Kidney (tissue), 14 donors: Measurements from ENCODE around the gene MLST8. TPM values are rescaled to one million over a fixed set of nuclear protein-coding genes. Genes with fewer than 3 reads are reported as not detected.

Experiments used
- DNase-seq, 5 donors: peaks; one replicate each; pipeline ENCODE4 v3.0.0-alpha.2; 2013 to 2020
- FAIRE-seq: peaks from 2 replicates; lab custom pipeline; 2012; peaks lifted over from hg19 to GRCh38; lab: Jason Lieb, UNC
- H3K27ac ChIP-seq, 2 donors: one replicate each; pipeline ENCODE4 v1.7.0; 2013; ENCODE audit warnings: low read depth in 2 of 2, low read length in 2 of 2, inconsistent platforms in 1 of 2
- H3K27me3 ChIP-seq: one replicate; pipeline ENCODE4 v1.7.1; 2013; ENCODE audit warnings: low read length, inconsistent platforms; ENCODE audit not compliant: control insufficient read depth, insufficient read depth
- H3K36me3 ChIP-seq, 3 donors: one replicate each; pipeline versions ENCODE4 v1.7.0 to v1.7.1; 2013; ENCODE audit warnings: low read length in 3 of 3, control low read depth in 1 of 3, inconsistent platforms in 1 of 3; ENCODE audit not compliant: insufficient read depth in 3 of 3, control insufficient read depth in 2 of 3
- H3K4me1 ChIP-seq, 3 donors: one replicate each; pipeline versions ENCODE4 v1.7.0 to v1.7.1; 2013; ENCODE audit warnings: low read length in 3 of 3, inconsistent platforms in 1 of 3, low read depth in 1 of 3; ENCODE audit not compliant: control insufficient read depth in 2 of 3, insufficient read depth in 2 of 3
- H3K4me3 ChIP-seq, 3 donors: one replicate each; pipeline versions ENCODE4 v1.7.0 to v1.8.1; 2013; ENCODE audit warnings: low read length in 3 of 3, control low read depth in 1 of 3, inconsistent platforms in 1 of 3
- H3K9ac ChIP-seq, 3 donors: one replicate each; pipeline versions ENCODE4 v1.7.0 to v1.7.1; 2013; ENCODE audit warnings: low read length in 3 of 3, control low read depth in 1 of 3, inconsistent platforms in 1 of 3
- H3K9me3 ChIP-seq, 3 donors: one replicate each; pipeline versions ENCODE4 v1.7.0 to v1.7.1; 2013; ENCODE audit warnings: low read length in 3 of 3, control low read depth in 1 of 3, inconsistent platforms in 1 of 3; ENCODE audit not compliant: control insufficient read depth in 2 of 3, insufficient read depth in 1 of 3
- intact Hi-C: fragments of 100-400 bp; cut with DNase I; formaldehyde crosslinking; loops from one replicate; pipeline ENCODE4 v1.11.1; 2022
- polyA plus RNA-seq: library from polyadenylated mRNA; stranded (reverse); fragments of 350-450 nt; fragmentation: Illumina TruSeq; extraction: RNeasy Lipid Tissue Mini Kit (QIAGEN cat#74804); gene quantifications from one replicate; pipeline ENCODE4 v1.2.3, GENCODE V29; 2014; ENCODE audit warnings: low read depth, low replicate concordance; ENCODE audit not compliant: insufficient read depth
- total RNA-seq: library from RNA; stranded (reverse); fragmentation: NEBNext Ultra II Directional; extraction: Animal tissue kit (Norgen Biotek cat#: 25700); gene quantifications from one replicate; pipeline ENCODE4 v1.2.1, GENCODE V29; 2021
- TF ChIP-seq, protein P1 (sequence below): IDR thresholded peaks from 3 replicates; pipeline ENCODE4 v1.5.1; 2012; ENCODE audit warnings: mild to moderate bottlenecking, moderate library complexity, borderline replicate concordance; ENCODE audit not compliant: insufficient read depth; ENCODE audit errors: extremely low read depth
- donor health status: control.
- donor health status: control.
- donor health status: control.
- donor health status: control.
- donor health status: control.
- donor health status: DM: yes; HTN: yes; CAD: no.
- donor health status: Normal renal cell carcinoma (clear cell type).

The MLST8 gene
- total and polyA plus RNA-seq, 2 donors from 2014 or later, result 34.0 to 63.3 TPM

- peaks cover 0 to 29% (median 0%) of the 10 kb centered on the region in 3 donors for H3K4me1 ChIP-seq
- no peak for DNase-seq
- intact Hi-C loops, result no loop called here
- TF ChIP-seq, protein P1, sequence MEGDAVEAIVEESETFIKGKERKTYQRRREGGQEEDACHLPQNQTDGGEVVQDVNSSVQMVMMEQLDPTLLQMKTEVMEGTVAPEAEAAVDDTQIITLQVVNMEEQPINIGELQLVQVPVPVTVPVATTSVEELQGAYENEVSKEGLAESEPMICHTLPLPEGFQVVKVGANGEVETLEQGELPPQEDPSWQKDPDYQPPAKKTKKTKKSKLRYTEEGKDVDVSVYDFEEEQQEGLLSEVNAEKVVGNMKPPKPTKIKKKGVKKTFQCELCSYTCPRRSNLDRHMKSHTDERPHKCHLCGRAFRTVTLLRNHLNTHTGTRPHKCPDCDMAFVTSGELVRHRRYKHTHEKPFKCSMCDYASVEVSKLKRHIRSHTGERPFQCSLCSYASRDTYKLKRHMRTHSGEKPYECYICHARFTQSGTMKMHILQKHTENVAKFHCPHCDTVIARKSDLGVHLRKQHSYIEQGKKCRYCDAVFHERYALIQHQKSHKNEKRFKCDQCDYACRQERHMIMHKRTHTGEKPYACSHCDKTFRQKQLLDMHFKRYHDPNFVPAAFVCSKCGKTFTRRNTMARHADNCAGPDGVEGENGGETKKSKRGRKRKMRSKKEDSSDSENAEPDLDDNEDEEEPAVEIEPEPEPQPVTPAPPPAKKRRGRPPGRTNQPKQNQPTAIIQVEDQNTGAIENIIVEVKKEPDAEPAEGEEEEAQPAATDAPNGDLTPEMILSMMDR, result no peak
- H3K9ac ChIP-seq, result no peak overlapping the region
- no peaks in the 10 kb centered on the region for H3K36me3 ChIP-seq
- no peaks in the 10 kb centered on the region for H3K9me3 ChIP-seq
- H3K27ac ChIP-seq, result no peak overlapping the region
- H3K4me3 ChIP-seq, result no peak overlapping the region
- no peak for FAIRE-seq
- no peaks in the 10 kb centered on the region for H3K27me3 ChIP-seq
Observed at GRCh38 chr16:2159175-2159838, 45.9 kb upstream of the MLST8 start.

GRCh38 chr16:2160915-2161551 is 44.2 kb upstream of the MLST8 start:
- H3K9ac ChIP-seq, result no peak overlapping the region
- intact Hi-C loops, result no loop called here
- H3K36me3 ChIP-seq, result peaks cover 0 to 3% (median 0%) of the 10 kb centered on the region in 3 donors
- no peaks in the 10 kb centered on the region for H3K27me3 ChIP-seq
- FAIRE-seq, result no peak
- DNase-seq, result no peak
- TF ChIP-seq, protein P1, result no peak
- H3K9me3 ChIP-seq, result no peaks in the 10 kb centered on the region
- H3K4me1 ChIP-seq, result peaks cover 0 to 24% (median 0%) of the 10 kb centered on the region in 3 donors
- H3K4me3 ChIP-seq, result no peak overlapping the region
- no peak overlapping the region for H3K27ac ChIP-seq

DNA sequence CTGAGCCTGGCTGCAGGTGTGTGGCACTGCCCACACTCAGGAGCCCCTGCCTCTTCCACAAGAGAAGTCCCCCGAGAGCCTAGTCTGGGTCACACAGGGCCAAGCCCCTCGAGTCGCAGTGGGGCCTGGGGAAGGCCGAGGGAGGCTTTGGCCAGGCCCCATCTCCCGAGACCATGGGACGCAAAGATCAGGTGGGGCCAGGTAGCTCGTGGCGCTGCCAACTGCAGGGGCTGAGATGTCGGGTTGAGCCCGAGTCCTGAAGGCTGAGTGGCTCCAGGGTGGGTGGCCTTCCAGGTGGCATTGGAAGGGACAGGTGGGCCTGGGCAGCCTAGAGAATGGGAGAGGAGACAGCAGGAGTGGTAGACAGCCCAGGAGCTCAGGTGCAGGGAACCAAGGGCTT is 43.3 kb upstream of the MLST8 start:
- peaks cover 0 to 3% (median 0%) of the 10 kb centered on the region in 3 donors for H3K36me3 ChIP-seq
- no peak overlapping the region for H3K27ac ChIP-seq
- no peaks in the 10 kb centered on the region for H3K27me3 ChIP-seq
- TF ChIP-seq, protein P1, result no peak
- H3K9me3 ChIP-seq, result no peaks in the 10 kb centered on the region
- no peak overlapping the region for H3K9ac ChIP-seq
- no peak overlapping the region for H3K4me3 ChIP-seq
- intact Hi-C loops, result no loop called here
- H3K4me1 ChIP-seq, result peaks cover 0 to 16% (median 0%) of the 10 kb centered on the region in 3 donors
- DNase-seq, result no peak
- no peak for FAIRE-seq
